Choroid plexus epithelial cell (primary cell): ENCODE results near the gene NOXRED1.

Source experiments
- DNase-seq: peaks from one replicate; pipeline ENCODE4 v3.0.0-alpha.2; 2010; ENCODE audit warnings: low read depth
- H3K4me3 ChIP-seq: 2 replicates; pipeline ENCODE4 v1.5.1; 2011; ENCODE audit warnings: low read depth, mild to moderate bottlenecking, control low read depth, low read length, moderate library complexity
- TF ChIP-seq, protein P1 (sequence below): conservative IDR thresholded peaks from 2 replicates; pipeline ENCODE4 v1.5.1; 2011; ENCODE audit warnings: low read depth, mild to moderate bottlenecking, control low read depth, inconsistent platforms, low read length, moderate library complexity

The NOXRED1 gene

DNA sequence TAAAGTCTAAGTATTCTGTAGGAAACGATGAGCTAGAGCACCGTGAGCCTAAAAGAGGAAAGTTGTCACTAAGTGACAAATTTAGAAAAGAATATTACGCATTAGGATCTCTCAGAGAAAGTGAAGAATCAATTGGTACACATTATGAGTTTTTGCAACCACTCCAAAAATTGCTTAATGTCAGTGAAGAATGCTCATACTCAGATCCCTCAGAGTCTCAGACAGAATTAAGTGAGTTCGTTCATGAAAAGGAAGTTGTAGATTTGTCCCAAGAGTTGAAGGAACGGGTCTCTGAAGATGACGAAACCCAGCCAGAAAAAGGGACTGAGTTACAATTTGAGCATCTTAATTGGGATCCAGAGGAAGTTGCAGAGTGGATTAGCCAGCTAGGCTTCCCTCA lies 44.6 kb downstream of the NOXRED1 start:
- DNase-seq = no peak
- TF ChIP-seq, protein P1, sequence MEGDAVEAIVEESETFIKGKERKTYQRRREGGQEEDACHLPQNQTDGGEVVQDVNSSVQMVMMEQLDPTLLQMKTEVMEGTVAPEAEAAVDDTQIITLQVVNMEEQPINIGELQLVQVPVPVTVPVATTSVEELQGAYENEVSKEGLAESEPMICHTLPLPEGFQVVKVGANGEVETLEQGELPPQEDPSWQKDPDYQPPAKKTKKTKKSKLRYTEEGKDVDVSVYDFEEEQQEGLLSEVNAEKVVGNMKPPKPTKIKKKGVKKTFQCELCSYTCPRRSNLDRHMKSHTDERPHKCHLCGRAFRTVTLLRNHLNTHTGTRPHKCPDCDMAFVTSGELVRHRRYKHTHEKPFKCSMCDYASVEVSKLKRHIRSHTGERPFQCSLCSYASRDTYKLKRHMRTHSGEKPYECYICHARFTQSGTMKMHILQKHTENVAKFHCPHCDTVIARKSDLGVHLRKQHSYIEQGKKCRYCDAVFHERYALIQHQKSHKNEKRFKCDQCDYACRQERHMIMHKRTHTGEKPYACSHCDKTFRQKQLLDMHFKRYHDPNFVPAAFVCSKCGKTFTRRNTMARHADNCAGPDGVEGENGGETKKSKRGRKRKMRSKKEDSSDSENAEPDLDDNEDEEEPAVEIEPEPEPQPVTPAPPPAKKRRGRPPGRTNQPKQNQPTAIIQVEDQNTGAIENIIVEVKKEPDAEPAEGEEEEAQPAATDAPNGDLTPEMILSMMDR = no peak
- no peak overlapping the region for H3K4me3 ChIP-seq

DNA sequence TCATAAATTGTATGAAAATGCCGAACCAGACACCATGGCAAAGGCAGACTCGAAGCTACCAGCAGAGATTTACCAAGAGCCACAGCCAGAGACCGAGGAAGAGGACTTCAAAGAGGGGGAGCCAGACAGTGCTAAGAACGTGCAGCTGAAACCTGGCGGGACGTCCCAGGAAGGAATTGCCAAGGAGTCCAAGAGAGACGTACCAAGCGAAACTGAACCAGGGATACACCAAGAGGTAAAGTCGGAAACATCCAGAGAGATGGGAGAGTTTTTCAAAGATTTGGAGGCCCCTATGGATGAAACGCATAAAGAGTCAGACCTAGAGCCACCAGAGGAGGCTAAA lies 45.9 kb downstream of the NOXRED1 start:
- peak overlapping the region; percentile 97 for H3K4me3 ChIP-seq
- DNase-seq = no peak
- TF ChIP-seq, protein P1 = no peak

DNA sequence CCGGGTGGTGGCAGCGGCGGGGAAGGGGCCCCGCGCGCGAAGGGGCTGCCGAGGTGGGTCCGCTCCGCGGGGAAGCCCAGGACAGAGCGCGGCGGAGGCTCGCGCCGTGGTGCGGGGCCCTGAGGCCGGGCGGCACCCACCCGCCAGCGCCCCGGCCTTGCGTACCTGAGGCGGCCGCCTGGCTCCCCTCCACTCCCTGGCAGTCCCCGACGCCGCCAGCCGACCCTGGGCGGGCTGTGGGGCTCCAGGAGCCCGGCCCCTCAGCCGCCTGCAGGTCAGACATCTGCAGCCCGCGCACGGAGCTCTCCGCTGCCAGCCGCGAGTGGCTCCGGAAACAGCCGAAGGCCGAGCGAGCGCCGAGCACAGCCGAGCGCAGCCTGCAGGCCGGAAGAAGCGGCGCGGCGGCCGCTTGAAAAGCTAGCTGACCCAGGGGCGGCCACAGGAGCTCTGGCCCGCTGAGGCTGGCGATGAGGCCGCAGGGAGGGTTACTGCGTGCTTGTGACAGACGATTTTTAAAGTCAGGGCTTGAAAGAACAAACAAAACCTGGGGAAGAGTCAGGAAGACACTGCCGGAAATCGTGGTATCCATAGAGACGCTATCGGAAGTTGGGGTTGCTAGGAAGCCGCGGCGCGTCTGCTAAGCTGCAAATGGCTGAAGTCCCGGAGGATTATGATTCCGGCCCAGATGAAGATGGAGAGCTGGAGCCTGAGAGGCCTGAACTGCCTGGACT lies 46.4 kb downstream of the NOXRED1 start, which contains the start of the genes SAMD15 and TMED8:
TSS of gene SAMD15 (plus strand) at position 609 of the 731 bp plus-strand sequence. CDS start at position 649, 40 bp downstream.
TSS of gene TMED8 (minus strand) at position 324 of the 731 bp plus-strand sequence. CDS start at position 283, 41 bp downstream.
- H3K4me3 ChIP-seq = peak within 1 kb of the TSS; percentile 97
- DNase-seq = peak; percentile 87
- TF ChIP-seq, protein P1 = peak; percentile 29

DNA sequence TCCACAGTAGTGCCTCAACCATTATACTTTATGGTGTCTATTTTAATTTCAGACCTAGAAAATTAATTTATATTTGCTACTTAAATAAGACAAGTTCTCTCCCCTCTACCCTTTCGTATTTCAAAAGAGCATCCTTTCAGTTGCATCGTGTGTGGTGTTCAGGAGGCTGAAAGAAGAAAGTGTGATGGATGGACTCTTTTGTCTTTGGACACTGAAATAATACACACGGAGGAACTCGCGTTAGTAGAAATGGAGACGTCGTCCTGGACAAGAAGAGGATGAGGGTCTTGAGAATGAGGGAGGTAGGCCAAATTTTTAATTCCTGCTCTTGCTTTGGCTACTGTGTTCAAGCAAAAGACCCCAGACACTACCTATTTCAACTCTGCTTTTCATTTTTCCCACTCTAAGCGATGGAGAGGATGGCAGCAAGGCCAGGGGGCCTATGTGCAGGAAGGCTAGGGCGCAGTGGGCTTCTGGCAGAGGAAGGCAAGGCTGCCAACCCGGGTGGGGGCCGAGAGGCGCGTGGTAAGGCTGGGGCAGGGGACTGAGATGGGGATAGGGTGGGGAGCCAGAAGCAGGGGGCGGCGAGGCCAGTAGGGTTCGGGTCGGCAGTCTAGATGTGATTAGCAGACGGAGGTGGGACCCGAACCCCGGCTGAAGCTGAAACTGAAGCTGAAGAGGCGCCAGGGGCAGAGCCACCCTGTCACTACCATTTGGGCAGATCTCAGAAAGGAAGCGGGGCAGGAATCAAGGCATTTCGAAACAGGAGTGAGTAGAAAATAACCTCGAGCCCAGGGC lies 47.2 kb downstream of the NOXRED1 start:
- TF ChIP-seq, protein P1 = no peak
- DNase-seq = peak; percentile 21
- peak overlapping the region; percentile 97 for H3K4me3 ChIP-seq

DNA sequence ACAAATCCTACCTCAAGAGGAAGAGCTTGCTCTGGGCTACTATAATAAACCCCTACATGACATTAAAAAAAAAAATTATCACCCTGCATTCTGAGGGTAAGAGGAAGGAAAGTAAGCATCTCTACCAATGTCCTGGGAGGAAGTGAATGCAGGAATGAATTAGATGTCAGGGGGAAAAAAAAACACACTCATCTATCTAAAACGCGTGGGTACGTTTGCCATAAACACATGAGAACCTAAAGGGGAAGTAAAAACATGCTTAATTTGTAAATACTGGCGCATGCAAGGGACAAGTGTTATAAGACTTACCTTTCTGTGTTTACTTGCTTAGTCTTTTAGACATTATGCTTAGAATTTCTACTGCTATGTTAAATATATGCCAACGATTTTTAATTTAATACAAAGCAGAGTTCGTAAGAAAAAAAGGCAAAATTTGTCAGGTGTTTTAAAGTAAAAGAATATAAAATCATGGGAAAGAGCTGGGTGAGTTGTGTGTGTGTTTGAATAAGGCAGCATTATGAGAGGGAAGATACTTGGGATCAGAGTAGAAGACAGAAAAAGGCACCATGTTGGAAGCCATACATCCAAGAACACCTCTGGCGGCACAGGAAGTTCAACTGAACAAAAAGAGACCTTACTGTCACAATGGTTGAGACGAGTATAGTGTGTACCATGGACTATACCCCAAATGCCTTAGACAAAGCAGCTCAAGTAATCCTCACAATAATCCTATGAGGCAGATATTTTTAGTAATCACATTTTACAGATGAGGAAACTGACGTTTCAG lies 48.0 kb downstream of the NOXRED1 start:
- no peak for DNase-seq
- H3K4me3 ChIP-seq = no peak overlapping the region
- TF ChIP-seq, protein P1 = no peak

DNA sequence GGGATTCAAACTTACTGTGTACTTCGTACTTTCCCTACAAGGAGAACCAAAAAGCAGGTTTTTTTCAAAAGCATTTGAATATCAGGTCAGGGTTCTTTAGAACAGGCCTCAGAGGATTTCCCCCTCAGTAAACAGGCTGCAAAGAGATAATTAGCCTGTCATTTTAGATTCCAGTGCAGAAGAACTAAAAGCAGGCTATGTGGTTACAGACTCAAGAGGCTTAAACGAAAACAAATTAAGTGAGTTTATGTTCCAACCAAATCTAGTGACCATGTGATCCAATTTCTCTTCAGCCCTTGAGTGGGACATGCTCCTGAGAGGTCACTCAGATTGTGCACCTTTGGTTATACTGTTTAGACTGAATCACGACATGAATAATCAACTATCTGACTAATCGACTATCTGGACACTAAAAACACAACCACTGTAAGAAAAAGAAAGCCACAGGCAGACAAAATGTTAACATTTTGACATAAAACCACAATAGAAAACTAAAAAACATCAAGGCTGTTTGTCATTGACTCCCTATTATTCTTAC lies 51.0 kb downstream of the NOXRED1 start:
- peak; percentile 47 for DNase-seq
- H3K4me3 ChIP-seq = no peak overlapping the region
- TF ChIP-seq, protein P1 = no peak
